Keratinocyte (primary cell): ENCODE data around the gene TEX19.
"Not testable (repeated sequence)": the region's sequence is repeated elsewhere in the genome, so short reads cannot be mapped to it uniquely, and the experiment has no call there.

ENCODE experiments used
- EZH2 ChIP-seq: IDR thresholded peaks from one replicate; pipeline ENCODE4 v1.6.1; 2012; ENCODE audit warnings: inconsistent platforms, mild to moderate bottlenecking, low read length, moderate library complexity
- TF ChIP-seq, protein P1 (sequence below), 3 experiments: IDR thresholded peaks in 1 of 3; conservative IDR thresholded peaks in 1 of 3; optimal IDR thresholded peaks in 1 of 3; 2 replicates in 2 of 3; 3 replicates in 1 of 3; pipeline versions ENCODE3 to v1.5.1; 2011; ENCODE audit warnings: low read length in 3 of 3, mild to moderate bottlenecking in 3 of 3, moderate library complexity in 2 of 3, control low read depth in 1 of 3, inconsistent platforms in 1 of 3; ENCODE audit not compliant: insufficient read depth in 2 of 3; ENCODE audit errors: extremely low read depth in 1 of 3

- TF ChIP-seq, protein P1, sequence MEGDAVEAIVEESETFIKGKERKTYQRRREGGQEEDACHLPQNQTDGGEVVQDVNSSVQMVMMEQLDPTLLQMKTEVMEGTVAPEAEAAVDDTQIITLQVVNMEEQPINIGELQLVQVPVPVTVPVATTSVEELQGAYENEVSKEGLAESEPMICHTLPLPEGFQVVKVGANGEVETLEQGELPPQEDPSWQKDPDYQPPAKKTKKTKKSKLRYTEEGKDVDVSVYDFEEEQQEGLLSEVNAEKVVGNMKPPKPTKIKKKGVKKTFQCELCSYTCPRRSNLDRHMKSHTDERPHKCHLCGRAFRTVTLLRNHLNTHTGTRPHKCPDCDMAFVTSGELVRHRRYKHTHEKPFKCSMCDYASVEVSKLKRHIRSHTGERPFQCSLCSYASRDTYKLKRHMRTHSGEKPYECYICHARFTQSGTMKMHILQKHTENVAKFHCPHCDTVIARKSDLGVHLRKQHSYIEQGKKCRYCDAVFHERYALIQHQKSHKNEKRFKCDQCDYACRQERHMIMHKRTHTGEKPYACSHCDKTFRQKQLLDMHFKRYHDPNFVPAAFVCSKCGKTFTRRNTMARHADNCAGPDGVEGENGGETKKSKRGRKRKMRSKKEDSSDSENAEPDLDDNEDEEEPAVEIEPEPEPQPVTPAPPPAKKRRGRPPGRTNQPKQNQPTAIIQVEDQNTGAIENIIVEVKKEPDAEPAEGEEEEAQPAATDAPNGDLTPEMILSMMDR (optimal IDR thresholded peaks at IDR 0.05 in 1 of 3, IDR thresholded peaks at IDR 0.05 in 1 of 3, conservative IDR thresholded peaks at IDR 0.05 in 1 of 3; ENCODE audit: extremely low read depth in 1 of 3, insufficient read depth in 2 of 3, low read length in 3 of 3) = not testable (repeated sequence)
- not testable (repeated sequence) for TF ChIP-seq EZH2
Observed at GRCh38 chr17:82412081-82412480, 53.0 kb downstream of the TEX19 start.
